CD4-positive, CD25-positive, alpha-beta regulatory T cell (primary cell): Measurements from ENCODE around the gene OMP. TPM values are rescaled to one million over a fixed set of nuclear protein-coding genes. Genes with fewer than 3 reads are reported as not detected.

ENCODE experiments used
- ATAC-seq, 2 donors: fragments of 150-1000 bp; cut with Tn5 transposase; one replicate each; pipeline ENCODE4 v1.10.0; 2021; ENCODE audit warnings: low read depth in 2 of 2, moderate number of reproducible peaks in 2 of 2, moderate library complexity in 1 of 2
- DNase-seq, 3 donors: peaks; one replicate each; pipeline versions ENCODE4 v3.0.0 to v3.0.0-alpha.2; 2012 to 2022; ENCODE audit warnings: mixed read lengths in 1 of 3
- H3K27ac ChIP-seq: one replicate; pipeline ENCODE4 v1.7.0; 2013; ENCODE audit warnings: mild to moderate bottlenecking, low read length; ENCODE audit not compliant: insufficient read depth, poor library complexity, severe bottlenecking
- H3K27me3 ChIP-seq: one replicate; pipeline ENCODE4 v1.7.0; 2013; ENCODE audit warnings: low read length; ENCODE audit not compliant: control insufficient read depth, insufficient read depth
- H3K36me3 ChIP-seq: one replicate; pipeline ENCODE4 v1.7.0; 2013; ENCODE audit warnings: mild to moderate bottlenecking, low read length, moderate library complexity; ENCODE audit not compliant: control insufficient read depth, insufficient read depth
- H3K4me1 ChIP-seq: 2 replicates; pipeline ENCODE4 v1.7.0; 2013; ENCODE audit warnings: mild to moderate bottlenecking, low read length; ENCODE audit not compliant: insufficient read depth, control insufficient read depth, poor library complexity, severe bottlenecking
- H3K4me3 ChIP-seq: one replicate; pipeline ENCODE4 v1.7.0; 2013; ENCODE audit warnings: low read depth, mild to moderate bottlenecking, low read length, moderate library complexity
- H3K9me3 ChIP-seq, 2 experiments: 1 replicate in 1 of 2; 2 replicates in 1 of 2; pipeline ENCODE4 v1.7.0; 2013; ENCODE audit warnings: low read length in 2 of 2, mild to moderate bottlenecking in 1 of 2, moderate library complexity in 1 of 2; ENCODE audit not compliant: control insufficient read depth in 2 of 2
- H3K27ac Mint-ChIP-seq, 3 donors: one replicate each; pipeline ENCODE4 v1.8.0; 2020 to 2022; ENCODE audit warnings: mild to moderate bottlenecking in 3 of 3, mixed read lengths in 3 of 3, moderate library complexity in 2 of 3
- H3K27me3 Mint-ChIP-seq: one replicate; pipeline ENCODE4 v1.8.0; 2022; ENCODE audit warnings: mild to moderate bottlenecking, mixed read lengths
- H3K36me3 Mint-ChIP-seq: one replicate; pipeline ENCODE4 v1.8.0; 2020; ENCODE audit warnings: mixed read lengths
- H3K4me1 Mint-ChIP-seq, 4 donors: one replicate each; pipeline ENCODE4 v1.8.0; 2020 to 2022; ENCODE audit warnings: mixed read lengths in 4 of 4, mild to moderate bottlenecking in 1 of 4
- H3K4me3 Mint-ChIP-seq, 4 donors: one replicate each; pipeline ENCODE4 v1.8.0; 2020 to 2022; ENCODE audit warnings: mild to moderate bottlenecking in 4 of 4, mixed read lengths in 4 of 4, moderate library complexity in 3 of 4
- H3K9me3 Mint-ChIP-seq, 7 donors: one replicate each; pipeline ENCODE4 v1.8.0; 2020 to 2022; ENCODE audit warnings: mixed read lengths in 7 of 7, mild to moderate bottlenecking in 3 of 7, moderate library complexity in 2 of 7
- polyA plus RNA-seq, 4 donors: library from polyadenylated mRNA; unstranded; fragments of 300-500 nt; fragmentation: Illumina TruSeq; gene quantifications; one replicate each; pipeline ENCODE4 v1.2.3, GENCODE V29; 2021
- total RNA-seq: library from RNA; stranded (reverse); gene quantifications from one replicate; pipeline ENCODE4 v1.2.3, GENCODE V29; 2022

OMP gene
- total and polyA plus RNA-seq, 5 donors from 2014 or later = not detected

GRCh38 chr11:77091146-77091940 lies 11.3 kb upstream of the OMP start:
- H3K4me1 ChIP-seq = peaks cover 3% of the 10 kb centered on the region
- no peak overlapping the region for H3K4me3 ChIP-seq
- H3K9me3 ChIP-seq = no peaks in the 10 kb centered on the region
- Mint-ChIP-seq H3K27me3 (no peaks in the 10 kb centered on the region), H3K9me3 (no peaks in the 10 kb centered on the region), H3K4me3 (peak overlapping the region in 1 of 4 donors; percentile 86), H3K36me3 (no peaks in the 10 kb centered on the region), H3K4me1 (peaks cover 0 to 6% (median 1%) of the 10 kb centered on the region in 4 donors), H3K27ac (peak overlapping the region in 1 of 3 donors; percentile 9)
- peak; percentile 83 to 86 for ATAC-seq
- peak; percentile 60 to 81 (median 74) for DNase-seq
- H3K27me3 ChIP-seq = no peaks in the 10 kb centered on the region
- no peaks in the 10 kb centered on the region for H3K36me3 ChIP-seq
- H3K27ac ChIP-seq = no peak overlapping the region

- DNase-seq (no peak), ATAC-seq (no peak)
- no peaks in the 10 kb centered on the region for H3K27me3 ChIP-seq
- H3K9me3 ChIP-seq = no peaks in the 10 kb centered on the region
- H3K27ac ChIP-seq = no peak overlapping the region
- no peaks in the 10 kb centered on the region for H3K9me3 Mint-ChIP-seq
- H3K4me1 ChIP-seq = peaks cover 3% of the 10 kb centered on the region
- H3K36me3 Mint-ChIP-seq = no peaks in the 10 kb centered on the region
- H3K4me3 ChIP-seq = no peak overlapping the region
- H3K4me3 Mint-ChIP-seq = no peak overlapping the region
- no peak overlapping the region for H3K27ac Mint-ChIP-seq
- H3K36me3 ChIP-seq = no peaks in the 10 kb centered on the region
- peaks cover 0 to 6% (median 1%) of the 10 kb centered on the region in 4 donors for H3K4me1 Mint-ChIP-seq
- no peaks in the 10 kb centered on the region for H3K27me3 Mint-ChIP-seq
These were observed 10.3 kb upstream of the OMP start for GRCh38 chr11:77092382-77092781.

- Histone ChIP-seq H3K4me1 (peaks cover 3% of the 10 kb centered on the region), H3K9me3 (no peaks in the 10 kb centered on the region), H3K4me3 (no peak overlapping the region), H3K27me3 (no peaks in the 10 kb centered on the region), H3K27ac (no peak overlapping the region), H3K36me3 (no peaks in the 10 kb centered on the region)
- no peak overlapping the region for H3K27ac Mint-ChIP-seq
- H3K27me3 Mint-ChIP-seq = no peaks in the 10 kb centered on the region
- H3K4me3 Mint-ChIP-seq = no peak overlapping the region
- H3K4me1 Mint-ChIP-seq = peaks cover 0 to 6% (median 1%) of the 10 kb centered on the region in 4 donors
- H3K9me3 Mint-ChIP-seq = no peaks in the 10 kb centered on the region
- H3K36me3 Mint-ChIP-seq = no peaks in the 10 kb centered on the region
- ATAC-seq (no peak), DNase-seq (no peak)
These were observed 9.4 kb upstream of the OMP start for GRCh38 chr11:77093056-77093891.

GRCh38 chr11:77093987-77094840 lies 8.4 kb upstream of the OMP start:
- DNase-seq (no peak), ATAC-seq (no peak)
- Mint-ChIP-seq H3K36me3 (no peaks in the 10 kb centered on the region), H3K9me3 (no peaks in the 10 kb centered on the region), H3K4me3 (no peak overlapping the region), H3K4me1 (peaks cover 0 to 6% (median 1%) of the 10 kb centered on the region in 4 donors), H3K27ac (peak overlapping the region in 2 of 3 donors; percentile 17 to 81), H3K27me3 (no peaks in the 10 kb centered on the region)
- no peaks in the 10 kb centered on the region for H3K27me3 ChIP-seq
- peaks cover 3% of the 10 kb centered on the region for H3K4me1 ChIP-seq
- H3K27ac ChIP-seq = no peak overlapping the region
- no peak overlapping the region for H3K4me3 ChIP-seq
- no peaks in the 10 kb centered on the region for H3K36me3 ChIP-seq
- no peaks in the 10 kb centered on the region for H3K9me3 ChIP-seq

GRCh38 chr11:77094841-77095365 lies 7.7 kb upstream of the OMP start:
- Histone ChIP-seq H3K4me3 (no peak overlapping the region), H3K27me3 (no peaks in the 10 kb centered on the region), H3K9me3 (no peaks in the 10 kb centered on the region), H3K27ac (no peak overlapping the region), H3K36me3 (no peaks in the 10 kb centered on the region), H3K4me1 (peaks cover 3% of the 10 kb centered on the region)
- Mint-ChIP-seq H3K4me1 (peaks cover 0 to 6% (median 1%) of the 10 kb centered on the region in 4 donors), H3K27me3 (no peaks in the 10 kb centered on the region), H3K36me3 (no peaks in the 10 kb centered on the region), H3K4me3 (no peak overlapping the region), H3K27ac (peak overlapping the region in 1 of 3 donors; percentile 17), H3K9me3 (no peaks in the 10 kb centered on the region)
- DNase-seq = no peak
- ATAC-seq = no peak

GRCh38 chr11:77095551-77096490 lies 6.8 kb upstream of the OMP start:
- Mint-ChIP-seq H3K27me3 (no peaks in the 10 kb centered on the region), H3K4me1 (peaks cover 0 to 5% (median 1%) of the 10 kb centered on the region in 4 donors), H3K4me3 (no peak overlapping the region), H3K27ac (no peak overlapping the region), H3K36me3 (no peaks in the 10 kb centered on the region), H3K9me3 (peaks cover 0 to 1% (median 0%) of the 10 kb centered on the region in 7 donors)
- no peak overlapping the region for H3K27ac ChIP-seq
- DNase-seq = no peak
- peaks cover 3% of the 10 kb centered on the region for H3K4me1 ChIP-seq
- H3K36me3 ChIP-seq = no peaks in the 10 kb centered on the region
- ATAC-seq = no peak
- H3K9me3 ChIP-seq = no peaks in the 10 kb centered on the region
- no peak overlapping the region for H3K4me3 ChIP-seq
- H3K27me3 ChIP-seq = no peaks in the 10 kb centered on the region
